GM19467 (cell line): Measurements from ENCODE around the gene IHH.

Experiments used
- ATAC-seq: cut with Tn5 transposase; IDR thresholded peaks from one replicate; pipeline ENCODE4 v1.9.1; 2021; ENCODE audit warnings: mild to moderate bottlenecking, moderate library complexity; ENCODE audit not compliant: unreplicated experiment

Gene IHH

DNA sequence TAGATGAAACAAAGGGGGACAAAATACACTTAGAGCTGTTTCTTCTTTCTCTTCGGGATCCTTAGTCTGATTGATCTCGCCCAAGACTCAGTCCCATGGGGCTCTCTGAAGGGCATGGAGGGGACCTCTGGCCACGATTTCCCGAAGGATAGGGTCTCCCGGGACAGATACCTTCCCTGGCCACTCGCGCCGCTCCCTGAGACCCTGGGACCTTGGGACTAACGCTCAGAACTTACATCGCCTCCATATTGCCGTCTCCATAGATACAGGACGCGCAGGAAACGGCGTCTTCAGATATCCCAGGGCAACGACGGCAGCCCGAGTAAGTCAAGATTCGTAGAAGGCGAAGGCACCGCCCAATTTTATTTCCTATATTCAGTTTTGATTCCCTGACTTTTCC lies 19.5 kb downstream of the IHH start, which contains the start of gene CFAP65:
CFAP65 (minus strand) TSS at position 265 of the 400 bp plus-strand sequence. CDS start 2,468 bp downstream, outside the sequence.
- no peak for ATAC-seq

DNA sequence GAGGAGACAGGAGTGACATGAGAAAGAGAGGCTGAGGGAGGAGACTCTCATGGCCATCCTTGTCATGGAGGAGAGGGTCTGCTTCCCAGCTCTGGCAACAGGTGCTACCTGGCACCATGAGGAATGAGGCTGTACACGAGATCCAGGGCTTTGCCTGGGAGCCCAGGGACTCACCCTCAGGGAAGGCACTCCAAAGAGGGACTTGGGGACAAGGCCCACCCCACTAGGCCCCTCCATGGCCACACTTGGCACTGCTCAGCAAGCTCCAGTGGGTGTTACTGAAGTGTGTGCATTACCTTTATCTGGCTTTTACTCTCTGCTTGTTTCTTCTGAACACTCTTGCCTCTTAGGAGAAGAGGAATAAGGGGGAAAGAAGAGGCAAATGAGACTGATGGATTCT lies 22.1 kb downstream of the IHH start:
- ATAC-seq, result no peak

DNA sequence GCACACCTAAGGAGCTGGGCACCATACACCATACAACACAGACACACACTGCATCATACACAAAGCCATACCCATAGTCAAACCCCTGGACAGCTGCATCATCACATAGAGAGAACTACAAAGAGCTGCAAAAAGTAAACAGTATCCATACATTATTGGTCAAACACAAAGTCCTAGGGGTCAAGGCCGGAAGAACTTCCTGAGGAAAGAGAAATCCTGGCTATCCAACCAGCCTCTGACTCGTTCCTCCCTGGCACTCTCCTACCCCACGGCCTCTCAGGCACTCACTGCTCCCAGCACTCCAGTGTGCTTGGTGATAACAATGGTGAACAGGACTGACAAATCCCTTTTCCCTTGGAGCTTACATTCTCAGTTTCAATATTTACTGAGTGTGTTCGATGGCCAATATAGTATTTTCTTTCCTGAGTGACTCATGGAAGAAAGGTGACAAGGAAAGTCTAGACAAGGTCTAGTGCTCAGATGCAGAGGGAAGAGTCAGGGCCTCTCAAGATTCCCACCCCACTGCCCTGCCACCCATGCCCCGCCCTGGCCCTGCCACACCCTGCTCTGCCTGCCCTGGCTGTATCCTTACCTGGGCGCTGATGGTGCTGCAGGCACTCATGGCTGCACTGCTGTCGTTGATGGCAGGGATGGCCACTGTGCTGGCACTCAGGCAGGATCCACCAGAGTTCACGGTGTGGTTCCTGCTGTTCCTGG lies 22.8 kb downstream of the IHH start:
- ATAC-seq, result no peak

DNA sequence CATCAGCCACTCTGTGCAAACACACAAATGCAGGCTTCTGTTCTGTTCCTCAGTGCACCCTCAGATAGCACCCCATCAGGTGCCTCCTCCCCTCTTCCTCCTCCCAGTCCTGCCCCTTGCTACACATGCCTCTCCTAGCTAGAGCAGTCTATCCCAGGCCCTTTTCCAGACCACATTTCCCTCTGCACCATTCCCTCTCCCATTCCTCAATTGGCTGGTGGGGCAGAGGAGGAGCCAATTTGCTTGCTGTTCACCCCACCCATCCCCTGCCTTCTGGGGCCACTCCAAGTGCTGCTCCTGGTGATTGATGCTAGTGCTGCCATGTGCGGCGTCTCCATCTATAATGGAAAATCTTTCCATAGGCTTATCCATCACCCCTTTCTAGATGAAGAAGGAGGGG lies 24.8 kb downstream of the IHH start:
- ATAC-seq, result no peak

DNA sequence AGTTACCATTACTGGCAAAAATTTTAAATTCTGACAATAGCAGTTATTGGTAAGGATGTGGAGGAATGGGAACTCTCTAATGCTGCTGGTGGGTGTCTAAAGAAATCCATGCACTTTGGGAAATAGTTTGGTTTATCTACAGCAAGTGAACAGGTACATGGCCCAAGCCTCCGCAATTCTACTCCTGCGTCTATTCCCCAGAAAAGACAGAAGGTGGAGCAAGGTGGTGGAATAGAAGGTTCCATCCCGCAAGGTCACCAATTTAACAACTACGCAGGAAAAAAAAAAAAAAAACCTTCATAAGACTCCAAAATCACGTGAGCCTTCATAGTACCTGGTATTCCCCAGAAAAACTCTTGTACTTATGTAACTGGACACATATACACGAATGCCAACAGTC lies 25.9 kb downstream of the IHH start:
- no peak for ATAC-seq

DNA sequence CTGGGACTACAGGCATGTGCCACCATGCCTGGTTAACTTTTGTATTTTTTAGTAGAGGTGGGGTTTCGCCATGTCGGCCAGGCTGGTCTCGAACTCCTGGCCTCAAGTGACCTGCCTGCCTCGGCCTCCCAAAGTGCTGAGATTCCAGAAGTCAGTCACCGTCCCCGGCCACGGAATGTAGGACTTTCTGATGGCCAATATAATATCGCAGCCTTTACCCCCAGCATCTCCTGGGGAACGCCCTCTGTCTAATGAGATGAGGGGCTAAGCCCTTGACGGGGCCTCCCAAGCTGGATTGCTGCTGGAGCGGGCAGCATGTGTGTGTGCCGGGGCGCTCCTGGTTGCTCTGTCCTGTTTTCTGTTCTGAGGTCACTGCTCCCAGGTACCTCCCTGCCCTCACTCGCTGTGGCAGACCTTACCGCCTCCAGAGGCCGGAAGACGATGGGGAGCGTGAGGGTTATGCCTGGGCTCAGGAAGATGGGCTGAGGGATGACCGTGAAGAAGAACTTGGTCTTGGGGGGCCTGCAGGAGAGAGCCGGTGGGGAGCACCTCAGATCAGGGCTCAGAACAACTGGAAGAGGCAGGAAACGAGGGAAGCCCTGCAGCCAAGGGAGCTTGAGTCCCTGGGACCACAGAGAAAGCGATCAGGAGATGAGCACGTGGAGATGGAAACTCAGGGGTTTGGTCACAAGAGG lies 28.5 kb downstream of the IHH start:
- no peak for ATAC-seq

DNA sequence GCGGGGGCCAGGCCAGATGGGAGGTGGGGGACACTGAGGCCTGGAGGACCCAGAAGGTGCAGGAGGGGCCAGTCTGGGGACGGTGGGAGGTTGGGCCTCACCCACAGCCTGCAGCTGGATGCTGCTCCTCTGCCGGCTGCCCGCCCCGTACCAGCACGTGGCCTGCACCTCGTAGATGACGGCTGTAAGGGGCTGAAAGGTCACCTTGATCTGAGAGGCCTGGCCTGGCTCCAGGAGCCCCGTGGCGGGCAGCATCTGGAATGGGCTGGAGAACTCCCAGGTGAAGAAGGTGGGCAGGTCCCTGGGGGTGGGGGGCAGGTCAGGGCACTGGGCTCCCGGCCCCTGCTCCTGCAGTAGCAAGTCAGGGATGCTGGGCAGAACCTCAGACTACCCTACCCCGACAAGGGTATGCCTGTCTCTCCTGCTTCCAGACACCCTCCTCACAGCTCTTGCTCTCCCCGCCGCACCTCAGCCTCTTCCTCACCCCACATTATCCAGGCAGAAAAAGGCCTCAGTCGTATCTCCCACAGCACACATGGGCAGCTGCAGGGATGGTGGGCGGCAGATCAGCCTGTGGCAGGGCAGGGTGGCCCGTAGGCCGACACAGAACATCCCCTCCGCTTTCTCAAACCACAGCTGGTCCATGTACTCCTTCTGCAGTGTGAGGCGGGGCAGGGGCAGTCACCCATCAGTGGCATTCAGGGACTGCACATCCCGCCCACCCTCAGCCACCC lies 29.5 kb downstream of the IHH start:
- no peak for ATAC-seq

DNA sequence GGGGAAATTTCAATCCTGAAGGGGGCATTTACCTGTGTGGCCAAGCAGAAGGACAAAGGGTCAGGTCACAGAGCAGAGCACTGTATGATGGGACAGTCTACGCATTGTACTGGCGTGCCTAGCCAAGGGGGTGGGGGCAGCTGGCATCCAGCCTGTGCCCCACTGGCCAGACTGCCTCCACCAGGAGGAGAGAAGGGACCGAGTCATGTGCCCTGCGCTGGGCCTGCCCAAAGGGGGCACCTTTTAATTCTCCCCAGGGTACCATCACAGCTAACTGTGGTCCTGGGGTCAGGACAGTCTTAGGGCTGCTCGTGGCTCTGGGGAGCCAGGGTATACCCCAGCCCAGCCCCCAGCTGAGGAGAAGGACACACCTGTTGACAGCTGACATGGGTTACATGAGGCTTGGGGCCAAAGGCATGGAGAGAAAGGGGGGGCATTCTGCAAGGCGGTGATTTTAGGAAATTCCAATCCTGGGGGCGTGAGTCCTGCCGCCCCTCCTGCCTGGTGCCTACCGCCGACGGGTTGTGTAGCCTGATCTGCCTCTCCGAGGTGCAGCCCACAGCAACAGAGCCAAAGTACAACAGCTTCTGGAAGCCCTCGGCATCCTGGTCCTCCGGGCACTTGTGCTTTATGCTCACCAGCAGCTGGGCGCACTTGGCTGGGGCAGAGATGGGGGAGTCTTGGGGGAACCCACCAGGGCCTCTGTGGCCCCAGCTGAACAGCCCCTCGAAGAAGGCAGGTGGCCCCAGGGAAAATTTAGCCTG lies 30.4 kb downstream of the IHH start:
- no peak for ATAC-seq

DNA sequence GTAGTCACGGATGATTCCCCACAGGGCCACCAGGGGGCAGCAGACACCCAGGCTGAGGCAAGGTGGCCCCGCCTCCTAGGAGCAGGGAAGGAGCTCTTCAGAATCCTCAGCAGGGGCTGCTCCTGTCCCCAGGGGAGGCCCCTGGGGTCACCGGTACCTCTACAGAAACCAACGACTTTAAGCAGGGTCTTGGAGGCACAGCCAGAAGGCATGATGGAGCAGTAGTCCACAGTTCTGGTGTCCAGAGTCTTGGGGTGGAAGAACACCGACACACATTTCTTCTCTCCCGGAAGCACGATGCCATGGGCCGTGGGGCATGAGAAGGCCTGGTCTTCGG lies 30.9 kb downstream of the IHH start:
- ATAC-seq, result peak; percentile 69

DNA sequence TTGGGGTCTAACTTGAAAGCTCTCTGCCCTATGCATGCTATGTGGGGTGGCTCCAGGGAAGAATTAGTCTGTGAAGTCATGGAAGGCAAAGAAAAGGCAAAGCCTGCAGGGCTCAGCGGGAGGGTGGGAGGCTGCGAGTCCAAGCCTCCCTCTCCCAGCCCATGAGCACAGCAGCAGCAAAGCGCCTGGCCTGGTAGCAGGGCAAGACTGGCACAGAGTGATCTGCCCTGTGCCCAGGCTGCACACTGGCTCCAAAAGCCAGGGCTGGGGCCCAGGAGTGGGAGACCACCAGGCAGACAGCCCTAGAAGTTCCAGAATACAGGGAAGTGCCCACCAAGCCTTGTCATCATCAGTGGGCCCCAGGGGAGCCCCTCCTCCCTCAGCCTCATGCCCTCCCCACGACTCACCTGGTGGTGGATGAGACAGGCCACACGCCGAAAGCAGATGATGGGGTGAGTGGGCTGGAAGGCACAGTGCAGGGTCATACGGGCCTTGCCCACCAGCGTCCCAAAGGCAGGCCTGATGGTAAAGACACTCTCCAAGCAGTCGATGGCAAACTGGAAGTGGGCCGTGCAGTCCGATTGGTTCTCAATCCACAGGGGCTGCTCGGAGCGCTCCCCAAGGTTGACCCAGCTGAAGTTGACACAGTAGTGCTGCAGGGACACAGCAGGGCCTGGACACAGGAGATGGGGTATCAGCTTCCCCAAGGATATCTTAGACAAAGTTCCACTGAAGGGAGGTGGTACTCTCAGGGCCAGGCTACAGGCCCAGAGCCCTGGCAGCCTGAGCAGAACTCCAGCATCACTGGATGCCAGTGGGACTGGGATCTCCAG lies 31.5 kb downstream of the IHH start:
- no peak for ATAC-seq

DNA sequence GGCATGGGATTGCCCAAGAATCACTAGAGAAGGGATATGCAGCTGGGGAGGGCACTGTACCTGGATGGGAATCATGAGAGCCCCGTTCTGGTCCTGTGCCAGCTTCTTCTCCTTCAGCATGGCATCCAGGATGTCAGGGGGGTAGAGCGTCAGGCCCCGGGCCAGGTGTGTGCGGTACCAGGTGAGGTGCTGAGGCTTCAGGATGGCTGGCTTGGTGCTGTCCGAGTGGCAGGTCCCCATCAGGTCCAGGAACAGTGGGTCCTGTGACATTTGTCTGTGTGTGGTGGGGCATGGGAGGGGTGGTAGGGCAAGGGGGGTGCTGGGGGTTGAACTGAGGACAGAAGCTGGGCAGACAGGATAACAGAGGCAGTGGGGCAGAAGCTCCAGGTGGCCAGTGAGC lies 32.6 kb downstream of the IHH start:
- no peak for ATAC-seq

DNA sequence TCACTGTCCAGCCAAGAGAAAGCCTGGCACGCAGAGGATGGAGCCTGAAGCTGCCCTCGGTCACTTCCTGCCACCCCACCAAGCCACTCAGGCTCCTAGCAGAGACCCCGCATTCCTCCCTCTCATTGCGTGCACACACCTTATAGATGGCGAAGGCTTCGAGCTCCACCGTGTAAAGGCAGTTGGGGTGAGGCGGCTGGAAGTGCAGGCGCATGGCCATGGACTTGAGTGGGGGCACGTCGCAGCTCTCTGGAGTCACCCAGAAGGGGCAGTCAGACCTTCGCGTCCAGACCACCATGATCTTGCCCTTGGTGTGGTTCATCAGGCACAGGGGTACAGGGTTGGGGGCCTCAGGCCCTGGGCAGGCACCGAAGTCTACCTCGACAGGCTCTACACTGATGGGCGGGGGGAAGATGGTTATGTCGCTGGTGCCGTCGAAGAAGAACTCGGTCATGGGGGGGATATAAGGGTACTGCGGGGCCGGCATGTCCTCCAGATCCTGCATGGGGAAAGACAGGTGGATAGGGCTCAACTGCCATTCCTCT lies 33.1 kb downstream of the IHH start:
- ATAC-seq, result no peak

DNA sequence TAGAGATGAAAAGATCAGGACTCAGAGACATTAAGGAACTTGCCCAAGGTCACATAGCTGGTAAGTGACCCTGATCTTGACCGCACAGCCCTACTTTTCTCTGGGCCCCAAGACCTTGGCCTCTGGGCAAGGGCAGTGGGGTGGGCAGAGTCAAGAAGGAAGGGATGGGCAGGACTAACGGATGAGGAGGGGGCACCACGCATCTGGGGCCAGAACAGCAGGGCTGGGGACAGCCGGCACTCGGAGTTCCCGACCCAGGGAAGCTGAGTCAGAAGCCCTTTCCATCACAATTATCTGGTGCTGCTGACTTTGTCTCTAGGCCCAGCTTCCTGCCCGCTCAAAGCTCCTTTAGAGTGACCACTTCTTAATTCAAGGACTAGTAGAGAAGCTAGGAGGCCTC lies 33.8 kb downstream of the IHH start:
- ATAC-seq, result no peak

DNA sequence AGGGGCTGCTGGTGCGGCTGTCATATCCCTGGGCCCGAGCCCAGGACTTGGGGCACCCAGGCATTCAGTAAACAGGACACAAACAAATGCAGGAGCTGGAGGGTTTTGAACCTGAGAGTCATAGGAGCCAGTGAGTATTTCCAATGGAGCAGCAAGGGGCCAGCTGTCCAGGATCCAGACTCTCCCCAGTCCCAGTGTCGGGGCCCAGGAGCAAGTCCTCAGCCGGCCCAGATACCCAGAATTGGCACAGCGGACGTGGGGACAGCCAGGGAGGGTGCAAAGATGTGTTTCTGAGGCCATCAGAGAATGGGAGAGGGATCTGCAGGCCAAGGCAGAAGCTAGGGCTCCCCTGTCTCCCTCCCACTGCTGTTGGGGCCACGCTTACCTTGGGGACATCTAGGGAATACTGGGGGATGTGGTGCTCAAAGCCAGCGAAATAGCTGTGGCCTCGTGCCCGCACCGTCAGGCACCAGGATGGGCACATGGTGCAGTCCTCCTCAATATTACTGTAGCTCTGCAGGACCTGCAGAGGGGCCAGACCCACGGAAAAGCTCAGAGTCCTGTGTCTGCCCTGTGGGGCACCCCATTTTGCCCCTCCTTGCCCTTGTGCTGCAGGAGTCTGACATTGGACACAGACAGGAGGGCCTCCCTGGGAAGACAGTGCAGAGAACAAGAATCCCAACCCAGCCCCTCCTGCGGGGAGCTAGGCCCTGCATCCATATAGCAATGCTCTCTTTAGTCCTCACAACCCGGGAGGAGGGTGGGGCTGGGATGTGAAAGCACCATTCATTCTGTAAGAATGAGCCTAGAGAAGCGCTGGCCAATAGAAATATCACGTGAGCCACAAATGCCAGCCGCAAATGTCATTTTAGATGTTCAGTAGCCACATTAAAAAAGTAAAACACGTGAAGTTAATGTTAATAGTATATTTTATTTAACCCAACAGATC lies 34.8 kb downstream of the IHH start:
- ATAC-seq, result no peak

DNA sequence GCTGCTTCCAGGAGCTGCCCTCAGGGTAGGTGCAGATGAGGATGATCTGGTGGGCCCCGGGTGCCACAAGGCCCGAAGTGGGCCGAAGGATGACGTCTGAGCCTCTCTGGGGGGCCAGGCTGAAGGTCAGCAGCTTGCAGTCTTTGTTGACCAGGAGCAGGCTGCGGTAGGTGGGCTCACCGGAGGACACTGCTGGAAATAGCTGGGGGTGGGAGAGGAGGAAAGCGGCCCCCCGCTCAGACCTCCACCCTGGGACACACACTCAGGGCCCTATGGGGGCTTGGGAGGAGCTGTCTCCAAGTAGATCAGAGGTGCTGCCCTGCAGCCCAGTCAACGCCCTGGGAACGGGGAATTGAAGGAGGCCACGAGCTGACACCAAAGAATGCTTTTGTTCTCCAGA lies 36.7 kb downstream of the IHH start:
- ATAC-seq, result no peak

DNA sequence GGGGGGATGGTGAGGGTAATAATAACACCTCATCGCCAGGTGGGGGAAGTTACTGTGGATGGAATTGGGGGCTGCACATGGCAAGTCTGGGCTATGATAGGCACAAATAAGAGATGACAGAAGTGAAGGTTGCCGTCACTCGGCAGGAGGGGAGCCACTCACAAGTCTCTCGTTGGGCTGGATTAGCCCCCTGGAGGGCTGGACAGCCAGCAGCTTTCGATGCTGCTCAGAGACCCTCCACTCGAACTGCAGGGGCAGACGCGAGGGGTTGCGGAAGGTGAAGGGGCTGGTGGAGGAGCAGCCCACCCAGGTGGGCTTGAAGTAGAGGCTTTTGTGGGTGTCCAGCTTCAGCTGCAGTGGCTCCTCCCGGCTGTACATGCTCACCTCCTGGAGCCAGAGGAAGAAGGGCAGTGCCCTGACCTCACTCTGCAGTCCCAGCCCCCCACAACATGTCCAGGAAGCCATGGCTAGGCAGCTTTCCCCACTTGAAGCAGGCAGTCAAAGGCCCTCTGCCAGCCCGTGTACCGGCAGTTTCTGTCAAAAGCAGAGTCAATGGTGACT lies 37.6 kb downstream of the IHH start:
- no peak for ATAC-seq

DNA sequence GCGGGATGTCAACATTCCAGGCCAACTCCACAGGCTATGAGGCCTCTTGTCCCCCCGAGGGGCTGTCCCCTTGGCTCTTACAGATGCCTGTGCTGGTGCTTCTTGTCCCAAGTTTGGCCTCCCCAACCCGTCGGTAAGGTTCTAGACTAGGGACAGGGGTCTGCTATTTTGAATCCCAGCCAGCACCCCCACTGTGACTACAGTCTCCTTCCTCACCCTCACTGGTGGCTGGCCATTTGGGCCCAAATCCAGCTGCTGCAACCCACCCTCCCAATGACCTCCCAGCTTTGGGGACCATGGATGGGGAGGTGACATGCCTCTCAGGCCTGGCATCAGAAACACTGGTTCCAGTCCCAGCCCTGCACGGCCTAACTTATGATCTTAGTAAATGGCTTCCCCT lies 38.1 kb downstream of the IHH start:
- no peak for ATAC-seq

DNA sequence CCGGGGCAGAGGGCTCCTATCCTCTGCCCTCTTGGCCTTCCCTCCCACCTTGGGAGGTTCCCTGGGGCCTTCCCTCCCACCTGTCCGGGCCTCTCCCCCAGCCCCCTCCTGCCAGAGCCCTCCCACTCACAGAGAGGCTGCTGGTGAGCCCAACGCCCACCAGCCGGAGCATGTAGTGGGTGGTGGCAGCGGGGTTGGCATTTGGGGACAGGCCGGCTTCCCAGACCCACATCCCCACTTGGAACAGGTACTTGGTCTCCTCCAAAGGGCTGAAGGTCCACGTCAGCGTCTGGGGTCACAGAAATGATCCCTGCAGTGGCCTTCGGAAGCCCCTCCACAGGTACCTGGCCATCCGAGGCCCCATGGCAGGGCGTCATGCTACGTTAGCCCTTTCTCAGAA lies 38.7 kb downstream of the IHH start:
- no peak for ATAC-seq

DNA sequence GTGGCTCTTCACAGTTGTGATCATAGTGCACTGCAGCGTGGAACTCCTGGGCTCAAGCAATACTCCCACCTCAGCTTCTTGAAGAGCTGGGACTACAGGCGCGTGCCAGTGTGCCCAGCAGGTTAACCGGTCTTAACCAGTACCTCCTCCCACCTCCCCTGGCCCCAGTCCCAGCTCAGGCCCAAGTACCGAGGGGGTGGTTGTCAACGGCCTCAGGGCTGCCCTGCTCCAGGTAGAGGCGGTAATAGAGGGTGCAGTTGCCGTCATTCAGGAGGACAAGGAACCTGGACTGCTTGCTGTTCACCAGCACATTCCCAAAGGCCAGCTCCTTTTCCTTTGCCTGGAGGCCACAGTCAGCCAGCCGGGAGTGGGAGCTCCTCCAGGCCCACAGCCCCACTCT lies 39.1 kb downstream of the IHH start:
- no peak for ATAC-seq
